ENCODE measurements around the gene GNA15.

- no peak for TF ChIP-seq CTCF (IDR thresholded peaks at IDR 0.05; ENCODE audit: extremely low read depth in 1 of 2, insufficient read depth in 1 of 2, low read depth in 1 of 2, low read length in 2 of 2)
- TF ChIP-seq EZH2 (IDR thresholded peaks at IDR 0.05; ENCODE audit: borderline replicate concordance, low read depth, low read length, severe bottlenecking): no peak
- no peak for TF ChIP-seq MAX (IDR thresholded peaks at IDR 0.05; ENCODE audit: insufficient read depth, insufficient read length)
- no peak for TF ChIP-seq POLR2AphosphoS5 (IDR thresholded peaks at IDR 0.05; ENCODE audit: insufficient read depth, low read depth, low read length)
- TF ChIP-seq POLR2A (IDR thresholded peaks at IDR 0.05; ENCODE audit: low read depth, low read length): no peak
Observed at GRCh38 chr19:3119071-3119595, 16.7 kb upstream of the GNA15 start.

All from endothelial cell of umbilical vein (primary cell).